IMR-90 (cell line): Measurements from ENCODE around the gene DUSP22. TPM values are rescaled to one million over a fixed set of nuclear protein-coding genes. Genes with fewer than 3 reads are reported as not detected.

ENCODE experiments used
- ATAC-seq: fragments of 200-7000 bp; cut with Tn5 transposase; 2 replicates; pipeline ENCODE4 v1.9.1; 2020; ENCODE audit warnings: low read depth, mild to moderate bottlenecking, moderate library complexity
- BruUV-seq: library from RNA; stranded (reverse); fragments of 400-500 nt; replicated peaks from 2 replicates; lab custom pipeline; 2021; lab: Mats Ljungman, UMichigan
- CTCF ChIA-PET: fragments of 300-600 bp; formaldehyde crosslinking; extraction: SDS; loops from one replicate; lab custom pipeline; 2021; ENCODE audit warnings: antibody characterized with exemption; lab: Yijun Ruan, JAX
- POLR2A ChIA-PET: fragments of 300-600 bp; sonication (Branson Sonifier 250); formaldehyde crosslinking; loops from one replicate; lab custom pipeline; 2022; ENCODE audit warnings: antibody characterized with exemption; ENCODE audit not compliant: unreplicated experiment; lab: Charles Lee
- DNase-seq: peaks from one replicate; pipeline ENCODE4 v3.0.0; 2013
- H2AFZ ChIP-seq: replicated peaks from 2 replicates; pipeline ENCODE3; 2013; ENCODE audit warnings: low read length, mild to moderate bottlenecking; ENCODE audit not compliant: poor library complexity
- H2AK5ac ChIP-seq: 2 replicates; pipeline ENCODE4 v1.6.1; 2013; ENCODE audit warnings: low read depth, low read length, inconsistent platforms
- H2AK9ac ChIP-seq: replicated peaks from 2 replicates; pipeline ENCODE3; 2013; ENCODE audit warnings: mild to moderate bottlenecking, low read depth, low read length, moderate library complexity; ENCODE audit not compliant: poor library complexity
- H2BK120ac ChIP-seq: 2 replicates; pipeline ENCODE4 v1.6.1; 2013; ENCODE audit warnings: low read depth, low read length, inconsistent platforms
- H2BK15ac ChIP-seq: 3 replicates; pipeline ENCODE4 v1.6.1; 2013; ENCODE audit warnings: low read depth, low read length, inconsistent platforms
- H2BK20ac ChIP-seq: 2 replicates; pipeline ENCODE4 v1.6.1; 2013; ENCODE audit warnings: low read depth, mild to moderate bottlenecking, inconsistent platforms, low read length, moderate library complexity
- H2BK5ac ChIP-seq: 2 replicates; pipeline ENCODE4 v1.6.1; 2013; ENCODE audit warnings: mild to moderate bottlenecking, low read depth, low read length, inconsistent platforms; ENCODE audit not compliant: poor library complexity, severe bottlenecking
- H3K14ac ChIP-seq: replicated peaks from 2 replicates; pipeline ENCODE4 v1.6.1; 2013; ENCODE audit warnings: low read depth, low read length, inconsistent platforms
- H3K18ac ChIP-seq: 2 replicates; pipeline ENCODE4 v1.6.1; 2013; ENCODE audit warnings: low read depth, low read length, control low read depth
- H3K23ac ChIP-seq: 2 replicates; pipeline ENCODE4 v1.6.1; 2013; ENCODE audit warnings: low read depth, low read length, inconsistent platforms
- H3K27ac ChIP-seq: 2 replicates; pipeline ENCODE4 v1.5.1; 2013; ENCODE audit warnings: mild to moderate bottlenecking, control low read depth, low read length; ENCODE audit not compliant: insufficient read depth
- H3K27me3 ChIP-seq: 2 replicates; pipeline ENCODE4 v1.6.1; 2013; ENCODE audit warnings: low read length; ENCODE audit not compliant: control insufficient read depth, insufficient read depth
- H3K36me3 ChIP-seq: 2 replicates; pipeline ENCODE4 v1.6.1; 2013; ENCODE audit warnings: low read length, mixed read lengths; ENCODE audit not compliant: control insufficient read depth, insufficient read depth
- H3K4ac ChIP-seq: 2 replicates; pipeline ENCODE4 v1.6.1; 2013; ENCODE audit warnings: low read depth, low read length, inconsistent platforms
- H3K4me1 ChIP-seq: 2 replicates; pipeline ENCODE4 v1.6.1; 2013; ENCODE audit warnings: low read length, mixed read lengths; ENCODE audit not compliant: control insufficient read depth, insufficient read depth
- H3K4me2 ChIP-seq: 2 replicates; pipeline ENCODE4 v1.6.1; 2013; ENCODE audit warnings: low read depth, mild to moderate bottlenecking, control low read depth, low read length, moderate library complexity
- H3K4me3 ChIP-seq: 2 replicates; pipeline ENCODE4 v1.5.1; 2013; ENCODE audit warnings: low read depth, mild to moderate bottlenecking, control low read depth, low read length, moderate library complexity; ENCODE audit not compliant: insufficient read depth
- H3K56ac ChIP-seq: 2 replicates; pipeline ENCODE4 v1.6.1; 2013; ENCODE audit warnings: low read length, inconsistent platforms; ENCODE audit not compliant: insufficient read depth; ENCODE audit errors: extremely low read depth
- H3K79me1 ChIP-seq, 2 experiments: 2 replicates each; pipeline ENCODE4 v1.6.1; 2013; ENCODE audit warnings: low read length in 2 of 2, inconsistent platforms in 1 of 2, low read depth in 1 of 2
- H3K9ac ChIP-seq: 2 replicates; pipeline ENCODE4 v1.6.1; 2013; ENCODE audit warnings: low read depth, low read length, control low read depth
- H3K9me1 ChIP-seq: 2 replicates; pipeline ENCODE4 v1.6.1; 2013; ENCODE audit warnings: low read length, inconsistent platforms; ENCODE audit not compliant: insufficient read depth
- H3K9me3 ChIP-seq: 2 replicates; pipeline ENCODE4 v1.6.1; 2013; ENCODE audit warnings: low read length; ENCODE audit not compliant: control insufficient read depth, insufficient read depth
- H4K20me1 ChIP-seq: 2 replicates; pipeline ENCODE4 v1.6.1; 2013; ENCODE audit warnings: low read length, inconsistent platforms; ENCODE audit not compliant: insufficient read depth
- H4K5ac ChIP-seq: 2 replicates; pipeline ENCODE4 v1.6.1; 2013; ENCODE audit warnings: mild to moderate bottlenecking, low read depth, low read length, control low read depth
- H4K8ac ChIP-seq, 2 experiments: 2 replicates each; pipeline ENCODE4 v1.6.1; 2013; ENCODE audit warnings: low read depth in 2 of 2, low read length in 2 of 2, control low read depth in 1 of 2, inconsistent platforms in 1 of 2
- H4K91ac ChIP-seq: 2 replicates; pipeline ENCODE4 v1.6.1; 2013; ENCODE audit warnings: low read depth, low read length, inconsistent platforms; ENCODE audit not compliant: insufficient read depth
- BHLHE40 ChIP-seq: fragments of 150-350 bp; IDR thresholded peaks from 2 replicates; pipeline ENCODE4 v1.6.1; 2016; ENCODE audit warnings: mild to moderate bottlenecking, low read depth, low read length
- CEBPB ChIP-seq: IDR thresholded peaks from 2 replicates; pipeline ENCODE4 v1.6.1; 2012; ENCODE audit warnings: low read depth, low read length, improper control_type of control experiment
- ELK1 ChIP-seq: fragments of 150-350 bp; IDR thresholded peaks from 2 replicates; pipeline ENCODE4 v1.6.1; 2016; ENCODE audit warnings: low read depth, mild to moderate bottlenecking, low read length, moderate library complexity, borderline replicate concordance
- FOS ChIP-seq: fragments of 150-350 bp; IDR thresholded peaks from 2 replicates; pipeline ENCODE4 v1.6.1; 2016; ENCODE audit warnings: low read depth, low read length
- MAFK ChIP-seq: IDR thresholded peaks from 2 replicates; pipeline ENCODE4 v1.6.1; 2012; ENCODE audit warnings: low read depth, low read length, improper control_type of control experiment
- POLR2A ChIP-seq: IDR thresholded peaks from 2 replicates; pipeline ENCODE4 v1.6.1; 2012; ENCODE audit warnings: mild to moderate bottlenecking, low read depth, low read length
- RFX5 ChIP-seq: IDR thresholded peaks from 2 replicates; pipeline ENCODE4 v1.8.0; 2012; ENCODE audit warnings: low read depth, mild to moderate bottlenecking, low read length, moderate library complexity
- SMC3 ChIP-seq: fragments of 150-350 bp; IDR thresholded peaks from 2 replicates; pipeline ENCODE4 v1.6.1; 2016; ENCODE audit warnings: low read depth, mild to moderate bottlenecking, antibody characterized with exemption, low read length, moderate library complexity
- WGBS, 2 experiments: methylation state at CpG; one replicate each; pipeline versions ENCODE4 v1.1.5 to v1.1.7; 2013; ENCODE audit warnings: missing lambda C conversion rate in 2 of 2; ENCODE audit not compliant: insufficient read length in 1 of 2; ENCODE audit errors: extremely low coverage in 2 of 2; 5-methylcytosine and 5-hydroxymethylcytosine counted together
- dilution Hi-C: fragments of 300-500 bp; cut with HindIII; formaldehyde crosslinking; loops from one replicate; pipeline ENCODE4 v1.14.3; 2018; ENCODE audit warnings: low sequenced_read_pairs; ENCODE audit not compliant: unreplicated experiment
- in situ Hi-C: fragments of 300-500 bp; cut with MboI; formaldehyde crosslinking; loops from 3 replicates; pipeline ENCODE4 v1.14.3; 2019; ENCODE audit warnings: low sequenced_read_pairs, inconsistent platforms, mixed read lengths
- intact Hi-C: fragments of 100-400 bp; cut with micrococcal nuclease; formaldehyde crosslinking; loops from 2 replicates; pipeline ENCODE4 v1.10.0; 2022
- polyA plus RNA-seq, 3 experiments: library from polyadenylated mRNA; depleted of rRNA; stranded (reverse); fragments of >200 nt; gene quantifications; 2 replicates each; pipeline ENCODE4 v1.2.3, GENCODE V29; 2012; ENCODE audit warnings: low replicate concordance in 1 of 3
- total RNA-seq: library from RNA; depleted of rRNA; stranded (reverse); fragments of >200 nt; gene quantifications from 2 replicates; pipeline ENCODE4 v1.2.3, GENCODE V29; 2012

The DUSP22 gene
- total and polyA plus RNA-seq, 2 of the 4 experiments (the other 2 are of a cell fraction) = 7.1 to 8.2 TPM

DNA sequence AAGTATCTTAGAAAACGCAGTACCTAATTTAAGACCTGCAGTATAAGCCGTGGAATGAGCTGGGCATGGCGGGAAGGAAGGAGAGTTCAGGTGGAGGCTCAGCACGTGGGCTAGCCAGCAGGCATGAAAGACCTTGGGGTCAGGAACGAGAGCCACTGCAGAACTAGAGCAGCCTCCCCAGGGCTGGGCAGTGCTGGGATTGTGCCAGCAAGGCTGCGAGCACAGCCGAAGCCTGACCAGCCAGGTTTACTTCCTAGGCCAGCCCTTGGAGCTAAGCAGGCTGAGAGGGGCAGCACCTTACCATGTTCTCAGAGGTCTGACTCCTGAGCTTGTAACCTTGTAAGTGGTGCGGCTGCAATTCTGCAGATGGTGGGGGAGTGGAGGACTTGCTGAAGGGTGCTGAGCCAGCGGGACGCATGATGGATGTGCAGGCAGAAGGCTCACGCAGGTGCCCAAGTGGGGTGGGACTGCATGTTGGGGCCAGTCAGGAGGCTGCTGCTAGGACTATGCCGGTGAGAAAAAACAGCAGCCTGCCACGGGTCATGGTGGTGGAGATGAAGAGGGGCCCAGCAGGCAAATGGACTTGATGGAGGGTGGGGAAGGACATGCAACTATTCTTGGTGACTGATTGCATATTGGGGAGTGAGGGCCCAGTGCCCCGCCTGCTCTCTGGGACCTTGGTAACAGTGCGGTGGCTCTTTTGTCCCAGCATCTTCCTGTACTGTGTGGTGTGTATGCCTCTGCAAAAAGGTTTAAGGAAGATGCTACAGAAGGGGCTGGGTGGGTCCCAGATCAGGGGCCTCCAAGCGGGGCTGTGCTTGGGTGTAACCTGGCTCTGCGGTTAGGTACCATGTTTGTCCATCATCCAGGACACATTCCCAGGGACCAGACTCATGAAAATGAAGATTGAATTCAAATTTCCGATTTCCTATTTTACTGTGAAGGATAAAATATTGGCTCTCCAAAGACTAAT lies 61.6 kb downstream of the DUSP22 start:
- Histone ChIP-seq H3K9ac (no peak overlapping the region), H4K8ac (no peak overlapping the region), H3K4me1 (no peaks in the 10 kb centered on the region), H4K91ac (no peak overlapping the region), H3K56ac (no peak overlapping the region), H3K18ac (no peak overlapping the region), H2BK5ac (no peak overlapping the region), H2BK15ac (no peak overlapping the region), H2AK5ac (no peak overlapping the region), H4K20me1 (no peaks in the 10 kb centered on the region), H3K4ac (no peak overlapping the region), H3K23ac (no peak overlapping the region), H3K4me3 (no peak overlapping the region), H3K14ac (no peak overlapping the region), H3K36me3 (no peaks in the 10 kb centered on the region; the same call in 1 of the 2 replicates), H3K79me1 (no peaks in the 10 kb centered on the region), H3K4me2 (no peak overlapping the region), H2BK20ac (no peak overlapping the region), H3K9me3 (peaks cover 10% of the 10 kb centered on the region; the same call in 1 of the 2 replicates), H3K27me3 (no peaks in the 10 kb centered on the region), H3K27ac (no peak overlapping the region), H2AK9ac (no peak overlapping the region), H4K5ac (no peak overlapping the region), H2AFZ (peak overlapping the region; percentile 25), H2BK120ac (no peak overlapping the region), H3K9me1 (no peaks in the 10 kb centered on the region)
- POLR2A ChIA-PET = no interaction called here
- dilution Hi-C loops (no loop called here), in situ Hi-C loops (no loop called here), intact Hi-C loops (loop anchor here (2.0 kb wide), 1 partner anchor 37 kb away; the partner anchor contains the start of gene IRF4)
- WGBS, 2 experiments = 73% methylated on average over 17 of the region's 18 CpGs; no CpG with 5 or more reads in 1 of the 2 experiments
- TF ChIP-seq RFX5 (no peak), ELK1 (no peak), BHLHE40 (no peak), POLR2A (no peak), SMC3 (no peak), MAFK (no peak), CEBPB (no peak), FOS (no peak)
- ATAC-seq = no peak
- no TSS peak for BruUV-seq
- CTCF ChIA-PET = no interaction called here
- DNase-seq = no peak
